ENCODE data around the gene VPS37B. TPM values are rescaled to one million over a fixed set of nuclear protein-coding genes. Genes with fewer than 3 reads are reported as not detected.

The VPS37B gene
- total and polyA plus RNA-seq, 5 donors from 2014 or later, result 19.0 to 99.2 (median 21.3) TPM

DNA sequence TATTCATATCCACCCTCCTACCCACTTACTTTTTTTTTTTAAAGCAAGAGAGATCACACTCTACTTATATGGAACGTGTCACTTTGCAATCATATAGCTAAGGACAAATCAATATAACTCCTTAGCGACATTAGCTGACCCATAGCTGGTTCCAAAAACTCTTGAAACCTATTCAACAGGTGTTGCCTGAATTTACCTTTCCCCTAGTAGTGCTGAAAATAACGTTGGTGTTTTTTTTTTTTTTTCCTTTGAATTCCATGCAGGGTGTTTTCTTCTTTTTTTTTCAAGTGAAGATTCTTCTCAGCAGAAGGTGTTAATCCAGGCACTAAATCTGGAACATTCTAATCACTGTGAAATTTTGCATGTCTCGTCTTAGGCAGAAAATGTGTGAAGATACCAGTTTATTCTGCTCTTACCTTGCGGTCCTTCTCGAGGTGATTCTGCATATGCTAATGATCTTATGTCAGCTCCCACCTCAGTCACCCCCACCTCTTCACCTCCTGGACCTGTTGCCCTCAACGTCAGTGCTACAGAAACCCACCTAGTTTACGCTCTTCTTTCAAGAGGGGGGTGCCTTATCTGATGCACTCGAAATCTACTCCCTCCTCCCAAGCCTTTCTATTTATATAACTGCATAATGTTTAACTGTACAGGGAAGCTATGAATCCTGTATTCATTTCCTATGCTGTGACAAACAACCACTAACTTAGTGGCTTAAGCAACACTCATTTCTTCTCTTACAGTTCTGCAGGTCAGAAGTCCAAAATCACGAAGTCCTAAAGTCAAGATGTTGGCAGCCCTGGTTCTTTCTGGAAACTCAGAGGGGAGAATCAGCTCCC lies 7.1 kb upstream of the VPS37B start:
- Histone ChIP-seq H3K27ac (ENCODE audit: insufficient read depth, low read length, poor library complexity, severe bottlenecking) (no peak overlapping the region), H3K27me3 (ENCODE audit: control insufficient read depth, insufficient read depth, low read length) (no peaks in the 10 kb centered on the region), H3K4me1 (ENCODE audit: control insufficient read depth, insufficient read depth, low read length, poor library complexity, severe bottlenecking) (peaks cover 35% of the 10 kb centered on the region), H3K4me3 (ENCODE audit: low read depth, low read length) (no peak overlapping the region), H3K9me3 (ENCODE audit: control insufficient read depth in 2 of 2, low read length in 2 of 2) (no peaks in the 10 kb centered on the region), H3K36me3 (ENCODE audit: control insufficient read depth, insufficient read depth, low read length) (no peaks in the 10 kb centered on the region)
- peaks cover 9% of the 10 kb centered on the region for H3K27me3 Mint-ChIP-seq
- H3K4me3 Mint-ChIP-seq, result peak overlapping the region in 1 of 4 donors; percentile 65
- peak overlapping the region in 2 of 3 donors; percentile 8 to 22 for H3K27ac Mint-ChIP-seq
- H3K9me3 Mint-ChIP-seq, result peaks cover 0 to 2% (median 0%) of the 10 kb centered on the region in 7 donors
- peaks cover 27 to 41% (median 33%) of the 10 kb centered on the region in 4 donors for H3K4me1 Mint-ChIP-seq
- ATAC-seq (ENCODE audit: low read depth in 2 of 2) (no peak), DNase-seq (no peak)
- H3K36me3 Mint-ChIP-seq, result no peaks in the 10 kb centered on the region

DNA sequence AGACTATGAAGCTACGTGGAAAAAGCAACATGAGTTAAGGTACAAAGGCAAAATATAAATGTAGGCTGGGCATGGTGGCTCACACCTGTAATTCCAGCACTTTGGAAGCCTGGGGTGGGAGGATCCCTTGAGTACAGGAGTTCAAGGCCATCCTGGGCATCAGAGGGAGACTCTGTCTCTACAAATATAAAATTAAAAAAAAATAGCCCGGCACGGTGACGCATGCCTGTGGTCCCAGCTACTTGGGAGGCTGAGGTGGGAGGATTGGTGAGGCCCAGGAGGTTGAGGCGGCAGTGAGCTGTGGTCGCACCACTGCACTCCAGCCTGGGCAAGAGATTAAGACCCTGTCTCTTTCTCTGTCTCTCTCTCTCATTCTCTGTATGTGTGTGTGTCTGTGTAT lies 4.0 kb upstream of the VPS37B start:
- Mint-ChIP-seq H3K4me1 (peaks cover 36 to 71% (median 47%) of the 10 kb centered on the region in 4 donors), H3K36me3 (no peaks in the 10 kb centered on the region), H3K9me3 (peaks cover 0 to 4% (median 1%) of the 10 kb centered on the region in 7 donors), H3K27ac (peak overlapping the region; percentile 85 to 100 (median 93)), H3K4me3 (peak overlapping the region in 3 of 4 donors; percentile 21 to 71 (median 54)), H3K27me3 (peaks cover 18% of the 10 kb centered on the region)
- Histone ChIP-seq H3K9me3 (ENCODE audit: control insufficient read depth in 2 of 2, low read length in 2 of 2) (no peaks in the 10 kb centered on the region), H3K36me3 (ENCODE audit: control insufficient read depth, insufficient read depth, low read length) (no peaks in the 10 kb centered on the region), H3K4me1 (ENCODE audit: control insufficient read depth, insufficient read depth, low read length, poor library complexity, severe bottlenecking) (peaks cover 58% of the 10 kb centered on the region), H3K4me3 (ENCODE audit: low read depth, low read length) (no peak overlapping the region), H3K27me3 (ENCODE audit: control insufficient read depth, insufficient read depth, low read length) (no peaks in the 10 kb centered on the region), H3K27ac (ENCODE audit: insufficient read depth, low read length, poor library complexity, severe bottlenecking) (peak overlapping the region; percentile 88)
- no peak for DNase-seq
- ATAC-seq (ENCODE audit: low read depth in 2 of 2), result no peak

DNA sequence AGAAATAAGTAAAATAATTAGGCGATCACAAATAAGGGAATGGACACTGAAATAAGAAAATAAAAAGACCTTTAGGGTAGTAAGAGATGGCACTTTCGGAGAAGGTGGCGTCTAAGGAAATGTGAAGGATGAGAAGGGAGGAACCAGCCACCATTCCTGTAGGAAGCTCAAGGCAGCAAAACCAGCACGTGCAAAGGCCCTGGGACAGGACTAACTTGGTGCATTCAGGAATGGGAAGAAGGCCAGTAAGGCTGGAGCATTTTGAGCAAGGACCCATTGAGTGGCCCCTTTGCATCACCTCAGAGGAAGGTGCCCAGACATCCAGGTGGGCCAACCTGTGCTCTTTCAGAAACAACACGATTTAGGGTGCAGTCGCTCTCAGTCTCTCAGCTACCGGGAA lies 738 bp upstream of the VPS37B start:
- Mint-ChIP-seq H3K27me3 (peaks cover 13% of the 10 kb centered on the region), H3K36me3 (no peaks in the 10 kb centered on the region)
- H3K4me1 ChIP-seq (ENCODE audit: control insufficient read depth, insufficient read depth, low read length, poor library complexity, severe bottlenecking), result peaks cover 82% of the 10 kb centered on the region

DNA sequence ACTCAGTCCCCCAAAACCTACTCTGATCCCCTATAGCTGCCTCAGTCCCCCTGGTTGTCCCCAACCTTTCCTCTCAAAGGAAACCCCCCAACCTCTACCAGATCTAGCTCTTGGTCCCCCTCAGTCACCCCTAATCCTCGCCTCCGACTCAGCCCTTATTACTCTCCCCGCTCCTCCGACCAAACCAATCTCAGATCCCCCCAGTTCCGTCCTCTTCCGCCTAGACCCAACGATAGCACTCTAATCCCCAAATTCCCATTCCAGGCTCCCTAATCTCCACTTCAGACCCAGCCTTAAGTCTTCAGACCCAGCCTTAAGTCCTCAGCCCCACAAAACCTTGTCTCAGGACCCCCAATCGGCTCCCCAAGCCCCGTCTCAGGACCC lies 612 bp downstream of the VPS37B start:
- H3K36me3 Mint-ChIP-seq, result peaks cover 3% of the 10 kb centered on the region
- Histone ChIP-seq H3K4me1 (ENCODE audit: control insufficient read depth, insufficient read depth, low read length, poor library complexity, severe bottlenecking) (peaks cover 85% of the 10 kb centered on the region), H3K4me3 (ENCODE audit: low read depth, low read length) (peak overlapping the region; percentile 88), H3K9me3 (ENCODE audit: control insufficient read depth in 2 of 2, low read length in 2 of 2) (no peaks in the 10 kb centered on the region), H3K27ac (ENCODE audit: insufficient read depth, low read length, poor library complexity, severe bottlenecking) (peak overlapping the region; percentile 88), H3K27me3 (ENCODE audit: control insufficient read depth, insufficient read depth, low read length) (no peaks in the 10 kb centered on the region), H3K36me3 (ENCODE audit: control insufficient read depth, insufficient read depth, low read length) (no peaks in the 10 kb centered on the region)
- peaks cover 45 to 97% (median 71%) of the 10 kb centered on the region in 4 donors for H3K4me1 Mint-ChIP-seq
- peaks cover 13% of the 10 kb centered on the region for H3K27me3 Mint-ChIP-seq
- H3K9me3 Mint-ChIP-seq, result peaks cover 0 to 4% (median 1%) of the 10 kb centered on the region in 7 donors
- ATAC-seq (ENCODE audit: low read depth in 2 of 2), result no peak
- H3K4me3 Mint-ChIP-seq, result peak overlapping the region; percentile 81 to 95 (median 92)
- peak overlapping the region; percentile 99 to 100 (median 100) for H3K27ac Mint-ChIP-seq
- DNase-seq, result no peak

More for the DNA sequence above, 738 bp upstream of the VPS37B start:
- Mint-ChIP-seq H3K4me3 (peak overlapping the region; percentile 81 to 95 (median 92)), H3K27ac (peak overlapping the region; percentile 99 to 100 (median 100)), H3K4me1 (peaks cover 51 to 93% (median 67%) of the 10 kb centered on the region in 4 donors), H3K9me3 (peaks cover 0 to 4% (median 1%) of the 10 kb centered on the region in 7 donors)
- peak overlapping the region; percentile 67 for H3K4me3 ChIP-seq (ENCODE audit: low read depth, low read length)
- no peak for DNase-seq
- ATAC-seq (ENCODE audit: low read depth in 2 of 2), result no peak
- H3K9me3 ChIP-seq (ENCODE audit: control insufficient read depth in 2 of 2, low read length in 2 of 2), result no peaks in the 10 kb centered on the region
- H3K27ac ChIP-seq (ENCODE audit: insufficient read depth, low read length, poor library complexity, severe bottlenecking), result peak overlapping the region; percentile 88
- no peaks in the 10 kb centered on the region for H3K27me3 ChIP-seq (ENCODE audit: control insufficient read depth, insufficient read depth, low read length)
- H3K36me3 ChIP-seq (ENCODE audit: control insufficient read depth, insufficient read depth, low read length), result no peaks in the 10 kb centered on the region

DNA sequence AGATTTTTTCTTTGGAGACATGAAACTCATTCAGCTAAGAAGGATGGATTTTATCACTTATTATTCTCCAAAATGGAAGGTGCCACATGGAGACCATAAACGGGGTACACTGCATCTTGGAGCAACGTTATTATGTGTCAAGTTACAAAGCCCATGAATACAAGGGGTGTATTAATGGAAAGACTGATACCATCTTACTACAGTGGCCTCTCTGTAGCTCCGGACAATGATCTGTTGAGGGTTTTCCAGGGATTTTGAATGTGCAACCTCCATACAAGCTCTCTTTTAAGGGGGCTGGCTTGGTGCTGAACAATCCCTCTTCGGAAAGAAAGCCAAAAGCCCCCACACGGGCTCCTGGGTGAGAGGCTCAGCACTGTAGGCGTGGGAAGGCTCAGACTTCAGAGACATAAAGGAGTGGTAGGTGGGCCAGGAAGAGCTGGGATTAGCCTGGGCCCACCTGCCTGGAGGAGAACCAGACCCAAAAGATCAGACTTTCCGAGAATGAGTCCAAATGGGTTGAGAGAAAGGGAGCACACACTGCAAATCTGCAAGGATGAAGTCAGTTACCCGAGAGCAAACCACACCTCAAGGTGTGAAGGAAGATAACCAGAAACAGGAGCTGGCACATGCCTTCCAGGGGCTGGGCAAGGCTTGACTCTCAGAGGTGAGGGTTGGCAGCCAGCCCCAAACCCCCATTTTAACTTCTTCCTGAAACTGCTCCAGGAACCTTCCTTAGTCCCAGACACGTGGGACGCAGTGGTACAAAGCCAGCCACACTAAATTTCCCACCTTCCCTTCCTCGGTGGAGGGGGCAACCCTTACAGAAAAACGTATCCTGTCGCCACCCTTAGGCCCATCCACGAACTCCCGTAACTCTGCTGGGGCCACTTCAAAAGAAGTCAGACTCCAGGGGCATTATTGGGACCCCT lies 1.5 kb downstream of the VPS37B start:
- DNase-seq (no peak), ATAC-seq (ENCODE audit: low read depth in 2 of 2) (no peak)
- Mint-ChIP-seq H3K27ac (peak overlapping the region; percentile 99 to 100 (median 100)), H3K4me1 (peaks cover 37 to 96% (median 68%) of the 10 kb centered on the region in 4 donors), H3K9me3 (peaks cover 0 to 4% (median 1%) of the 10 kb centered on the region in 7 donors), H3K4me3 (peak overlapping the region; percentile 81 to 95 (median 92)), H3K27me3 (peaks cover 13% of the 10 kb centered on the region), H3K36me3 (peaks cover 3% of the 10 kb centered on the region)
- Histone ChIP-seq H3K27ac (ENCODE audit: insufficient read depth, low read length, poor library complexity, severe bottlenecking) (peak overlapping the region; percentile 88), H3K27me3 (ENCODE audit: control insufficient read depth, insufficient read depth, low read length) (no peaks in the 10 kb centered on the region), H3K36me3 (ENCODE audit: control insufficient read depth, insufficient read depth, low read length) (no peaks in the 10 kb centered on the region), H3K4me1 (ENCODE audit: control insufficient read depth, insufficient read depth, low read length, poor library complexity, severe bottlenecking) (peaks cover 83% of the 10 kb centered on the region), H3K9me3 (ENCODE audit: control insufficient read depth in 2 of 2, low read length in 2 of 2) (no peaks in the 10 kb centered on the region), H3K4me3 (ENCODE audit: low read depth, low read length) (peak overlapping the region; percentile 88)

DNA sequence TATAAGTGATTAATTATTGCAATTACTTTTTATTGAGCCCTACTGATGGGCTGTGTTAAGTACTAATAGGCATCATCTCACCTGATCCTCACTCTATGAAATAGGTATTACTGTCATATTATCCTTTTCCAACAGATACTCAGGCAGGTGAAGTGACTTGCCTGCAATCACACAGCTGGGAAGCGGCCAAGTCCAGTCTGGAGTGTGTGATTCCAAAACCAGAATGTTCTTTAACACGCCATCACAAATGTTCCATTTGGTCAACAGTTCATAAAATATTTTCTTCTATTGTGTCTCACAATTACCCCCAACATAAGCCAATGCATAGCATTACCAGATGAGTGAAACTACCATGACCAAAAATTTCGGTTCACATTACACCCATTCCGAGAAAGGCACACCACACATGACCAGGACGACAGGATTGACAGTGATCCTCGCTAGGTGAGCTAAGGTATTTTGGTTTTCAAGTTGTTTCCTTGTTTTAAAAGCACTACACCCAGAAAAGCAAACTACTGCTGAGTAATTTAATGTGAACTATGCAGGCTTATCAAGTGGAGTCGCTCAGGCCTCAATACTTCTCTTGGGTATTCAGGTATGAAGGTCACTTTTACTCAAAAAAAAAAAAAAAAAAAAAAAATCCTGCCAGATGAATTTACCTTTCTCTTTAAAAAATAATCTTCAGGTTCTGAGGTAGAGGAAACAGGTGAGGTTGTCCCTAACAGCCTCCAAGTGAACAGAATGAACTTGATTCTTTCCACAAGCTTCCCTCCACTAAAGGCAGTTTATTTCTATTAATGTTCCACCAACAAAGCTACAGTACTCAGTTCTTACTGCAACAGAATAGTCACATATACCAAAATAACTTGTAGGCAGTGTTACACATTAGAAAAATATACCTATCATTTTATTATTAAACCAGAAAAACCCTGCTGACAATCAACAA lies 2.4 kb downstream of the VPS37B start:
- ATAC-seq (ENCODE audit: low read depth in 2 of 2), result no peak
- peaks cover 35 to 96% (median 68%) of the 10 kb centered on the region in 4 donors for H3K4me1 Mint-ChIP-seq
- Histone ChIP-seq H3K27ac (ENCODE audit: insufficient read depth, low read length, poor library complexity, severe bottlenecking) (peak overlapping the region; percentile 88), H3K4me3 (ENCODE audit: low read depth, low read length) (peak overlapping the region; percentile 88), H3K27me3 (ENCODE audit: control insufficient read depth, insufficient read depth, low read length) (no peaks in the 10 kb centered on the region), H3K36me3 (ENCODE audit: control insufficient read depth, insufficient read depth, low read length) (no peaks in the 10 kb centered on the region), H3K4me1 (ENCODE audit: control insufficient read depth, insufficient read depth, low read length, poor library complexity, severe bottlenecking) (peaks cover 83% of the 10 kb centered on the region), H3K9me3 (ENCODE audit: control insufficient read depth in 2 of 2, low read length in 2 of 2) (no peaks in the 10 kb centered on the region)
- H3K27me3 Mint-ChIP-seq, result peaks cover 13% of the 10 kb centered on the region
- DNase-seq, result no peak
- H3K36me3 Mint-ChIP-seq, result peaks cover 3% of the 10 kb centered on the region
- peaks cover 0 to 4% (median 1%) of the 10 kb centered on the region in 7 donors for H3K9me3 Mint-ChIP-seq
- peak overlapping the region; percentile 81 to 95 (median 92) for H3K4me3 Mint-ChIP-seq
- peak overlapping the region; percentile 56 to 100 (median 84) for H3K27ac Mint-ChIP-seq

Data from CD4-positive, CD25-positive, alpha-beta regulatory T cell (primary cell).